BJ (cell line): Measurements from ENCODE around the gene AATK. TPM values are rescaled to one million over a fixed set of nuclear protein-coding genes. Genes with fewer than 3 reads are reported as not detected.

Experiments
- CTCF ChIA-PET: fragments of 350-600 bp; formaldehyde crosslinking; extraction: SDS; loops from one replicate; lab custom pipeline; 2021; ENCODE audit warnings: antibody characterized with exemption, inconsistent platforms; lab: Yijun Ruan, JAX
- POLR2A ChIA-PET: fragments of 300-600 bp; sonication (Branson Sonifier 250); formaldehyde crosslinking; extraction: SDS; loops from one replicate; lab custom pipeline; 2021; ENCODE audit warnings: antibody characterized with exemption; lab: Charles Lee
- DNase-seq: peaks from one replicate; pipeline ENCODE4 v3.0.0-alpha.2; 2011; ENCODE audit warnings: low read depth
- H3K27me3 ChIP-seq: 2 replicates; pipeline ENCODE4 v1.6.0; 2011; ENCODE audit warnings: low read length; ENCODE audit not compliant: control insufficient read depth, insufficient read depth
- H3K36me3 ChIP-seq: 2 replicates; pipeline ENCODE4 v1.5.1; 2011; ENCODE audit warnings: low read length; ENCODE audit not compliant: control insufficient read depth, insufficient read depth
- H3K4me3 ChIP-seq: 2 replicates; pipeline ENCODE4 v1.5.1; 2011; ENCODE audit warnings: low read depth, mild to moderate bottlenecking, control low read depth, low read length
- CTCF ChIP-seq: IDR thresholded peaks from 2 replicates; pipeline ENCODE4 v1.5.1; 2011; ENCODE audit warnings: low read depth, mild to moderate bottlenecking, control low read depth, inconsistent platforms, low read length, moderate library complexity; ENCODE audit not compliant: insufficient read depth
- polyA plus RNA-seq: library from polyadenylated mRNA; depleted of rRNA; stranded (reverse); fragments of >200 nt; gene quantifications from 2 replicates; pipeline ENCODE4 v1.2.3, GENCODE V29; 2011

AATK gene
- polyA plus RNA-seq, 1 experiment: 0.29 TPM

- Histone ChIP-seq H3K4me3 (no peak overlapping the region), H3K36me3 (no peaks in the 10 kb centered on the region; the same call in 1 of the 2 replicates), H3K27me3 (no peaks in the 10 kb centered on the region)
- CTCF ChIA-PET: interaction anchor here (1.7 kb wide), 1 partner anchor 68 kb away, joined by 6 read pairs; no protein-coding TSS in a partner anchor
- TF ChIP-seq CTCF: no peak
- DNase-seq: no peak
- POLR2A ChIA-PET: no interaction called here
Observed at GRCh38 chr17:81210466-81210865, 44.4 kb upstream of the AATK start.

- ChIA-PET CTCF (no interaction called here), POLR2A (interaction anchor here (0.5 kb wide), 1 partner anchor 186 kb away, joined by 3 read pairs; the partner anchor contains the start of gene BAHCC1)
- TF ChIP-seq CTCF: no peak
- DNase-seq: no peak
- Histone ChIP-seq H3K27me3 (no peaks in the 10 kb centered on the region), H3K36me3 (no peaks in the 10 kb centered on the region; the same call in 1 of the 2 replicates), H3K4me3 (no peak overlapping the region)
Observed at GRCh38 chr17:81209141-81209540, 43.1 kb upstream of the AATK start.

DNA sequence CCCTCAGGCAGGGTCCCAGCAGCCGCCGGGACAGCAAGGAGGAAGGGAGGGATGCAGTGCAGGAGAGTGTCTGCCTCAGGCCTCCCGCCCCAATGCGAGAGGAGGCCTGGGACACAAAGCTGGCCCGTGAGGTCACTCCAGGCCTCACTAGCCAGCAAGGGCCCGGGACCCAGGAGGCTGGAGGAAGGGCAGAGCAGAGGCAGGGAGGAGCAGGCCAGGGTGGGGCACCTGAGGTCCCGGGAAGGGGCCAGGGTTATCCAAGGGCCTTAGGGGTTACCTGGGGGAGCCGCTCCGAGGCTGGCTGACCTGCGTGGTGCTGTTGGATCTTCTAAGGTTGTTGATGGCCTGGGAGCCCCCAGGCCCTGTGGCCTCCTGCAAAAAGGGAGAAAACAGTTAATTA is 42.6 kb upstream of the AATK start:
- POLR2A ChIA-PET: no interaction called here
- Histone ChIP-seq H3K4me3 (no peak overlapping the region), H3K36me3 (no peaks in the 10 kb centered on the region; the same call in 1 of the 2 replicates), H3K27me3 (no peaks in the 10 kb centered on the region)
- CTCF ChIA-PET: no interaction called here
- no peak for TF ChIP-seq CTCF
- DNase-seq: no peak

DNA sequence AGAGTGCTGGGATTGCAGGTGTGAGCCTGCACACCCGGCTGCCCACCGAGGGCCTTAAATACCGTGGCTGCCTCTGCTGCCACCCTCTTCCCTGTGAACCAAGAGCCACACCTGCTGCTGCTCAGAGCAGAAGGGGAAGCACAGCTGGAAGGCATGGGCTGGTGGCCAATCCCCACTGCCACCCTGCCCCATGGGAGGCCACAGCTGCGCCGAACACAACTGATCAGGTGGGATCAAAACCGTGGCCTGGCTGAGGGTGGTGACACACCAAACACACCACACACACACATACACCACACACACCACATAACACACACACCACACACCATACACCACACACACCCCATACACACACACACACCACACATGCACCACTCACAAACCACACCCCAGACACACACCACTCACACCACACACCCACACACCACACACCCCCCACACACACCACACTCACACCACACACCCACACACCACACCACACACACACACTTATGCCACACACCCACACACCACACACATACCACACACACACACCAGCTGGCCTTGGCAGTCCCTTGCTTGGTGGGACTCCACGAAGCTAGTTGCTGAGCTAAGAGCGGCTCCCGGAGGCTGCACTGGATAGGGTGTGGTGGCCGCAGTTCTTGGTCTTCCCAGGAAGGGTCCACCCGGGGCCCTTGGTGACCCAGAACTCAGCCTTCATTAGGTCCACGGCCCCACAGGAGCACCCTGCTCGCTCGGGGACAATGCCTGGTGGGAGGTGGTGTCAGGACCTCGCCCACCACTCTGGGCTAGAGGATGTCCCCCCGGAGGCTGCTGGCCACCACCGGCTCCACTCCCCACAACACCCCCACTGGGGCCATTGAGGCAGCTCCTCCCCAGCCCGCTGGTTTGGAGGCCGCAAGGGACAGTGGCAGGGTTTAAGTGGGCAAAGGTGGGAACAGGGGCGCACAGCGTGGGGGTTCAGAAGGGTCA is 41.9 kb upstream of the AATK start:
- no peak for TF ChIP-seq CTCF
- Histone ChIP-seq H3K27me3 (no peaks in the 10 kb centered on the region), H3K36me3 (no peaks in the 10 kb centered on the region; the same call in 1 of the 2 replicates), H3K4me3 (no peak overlapping the region)
- CTCF ChIA-PET: interaction anchor here (0.8 kb wide), 1 partner anchor 65 kb away, joined by 3 read pairs; no protein-coding TSS in a partner anchor
- POLR2A ChIA-PET: no interaction called here
- no peak for DNase-seq

GRCh38 chr17:81206657-81207056 is 40.6 kb upstream of the AATK start:
- CTCF ChIA-PET: no interaction called here
- POLR2A ChIA-PET: no interaction called here

More at GRCh38 chr17:81206657-81207056, 40.6 kb upstream of the AATK start:
- H3K4me3 ChIP-seq: no peak overlapping the region
- no peaks in the 10 kb centered on the region; the same call in 1 of the 2 replicates for H3K36me3 ChIP-seq
- no peak for DNase-seq
- TF ChIP-seq CTCF: no peak
- no peaks in the 10 kb centered on the region for H3K27me3 ChIP-seq
